ENCODE measurements around the gene UBL3.
A peak's percentile ranks its signal among the peaks of the same experiment; 100 is the strongest.

The UBL3 gene

GRCh38 chr13:29852472-29853054 is 2.1 kb upstream of the UBL3 start:
- no peaks in the 10 kb centered on the region for H3K27me3 ChIP-seq
- H3K9me3 ChIP-seq: no peaks in the 10 kb centered on the region
- H3K36me3 ChIP-seq: no peaks in the 10 kb centered on the region
- TF ChIP-seq CTCF (IDR thresholded peaks at IDR 0.05): no peak
- peaks cover 37% of the 10 kb centered on the region in 2 experiments for H3K4me1 ChIP-seq (ENCODE audit: control insufficient read depth in 1 of 2, insufficient read depth in 1 of 2, low read depth in 1 of 2, low read length in 1 of 2)
- no peak overlapping the region for H3K27ac ChIP-seq
- no peak overlapping the region for H3K4me3 ChIP-seq (ENCODE audit: low read depth in 1 of 2, low read length in 1 of 2)

- peaks cover 41 to 47% of the 10 kb centered on the region in 2 experiments for H3K4me1 ChIP-seq (ENCODE audit: control insufficient read depth in 1 of 2, insufficient read depth in 1 of 2, low read depth in 1 of 2, low read length in 1 of 2)
- peak overlapping the region; percentile 96 for H3K27ac ChIP-seq
- H3K9me3 ChIP-seq: no peaks in the 10 kb centered on the region
- no peaks in the 10 kb centered on the region for H3K36me3 ChIP-seq
- H3K27me3 ChIP-seq: no peaks in the 10 kb centered on the region
- peak overlapping the region; percentile 74 to 93 for H3K4me3 ChIP-seq (ENCODE audit: low read depth in 1 of 2, low read length in 1 of 2)
- TF ChIP-seq CTCF (IDR thresholded peaks at IDR 0.05): no peak
Observed at GRCh38 chr13:29849731-29850212, 645 bp downstream of the UBL3 start.

GRCh38 chr13:29849071-29849631 is 1.3 kb downstream of the UBL3 start:
- TF ChIP-seq CTCF (IDR thresholded peaks at IDR 0.05): no peak
- no peaks in the 10 kb centered on the region for H3K9me3 ChIP-seq
- H3K4me1 ChIP-seq (ENCODE audit: control insufficient read depth in 1 of 2, insufficient read depth in 1 of 2, low read depth in 1 of 2, low read length in 1 of 2): peaks cover 37 to 48% of the 10 kb centered on the region in 2 experiments
- H3K27ac ChIP-seq: peak overlapping the region; percentile 96
- H3K4me3 ChIP-seq (ENCODE audit: low read depth in 1 of 2, low read length in 1 of 2): peak overlapping the region; percentile 74 to 93
- no peaks in the 10 kb centered on the region for H3K36me3 ChIP-seq
- no peaks in the 10 kb centered on the region for H3K27me3 ChIP-seq

GRCh38 chr13:29847501-29847983 is 2.9 kb downstream of the UBL3 start:
- H3K27ac ChIP-seq: peak overlapping the region; percentile 64
- H3K36me3 ChIP-seq: no peaks in the 10 kb centered on the region
- H3K9me3 ChIP-seq: no peaks in the 10 kb centered on the region
- TF ChIP-seq CTCF (IDR thresholded peaks at IDR 0.05): no peak
- peaks cover 37 to 52% of the 10 kb centered on the region in 2 experiments for H3K4me1 ChIP-seq (ENCODE audit: control insufficient read depth in 1 of 2, insufficient read depth in 1 of 2, low read depth in 1 of 2, low read length in 1 of 2)
- no peaks in the 10 kb centered on the region for H3K27me3 ChIP-seq
- H3K4me3 ChIP-seq (ENCODE audit: low read depth in 1 of 2, low read length in 1 of 2): peak overlapping the region; percentile 53 to 93

- peaks cover 37 to 52% of the 10 kb centered on the region in 2 experiments for H3K4me1 ChIP-seq (ENCODE audit: control insufficient read depth in 1 of 2, insufficient read depth in 1 of 2, low read depth in 1 of 2, low read length in 1 of 2)
- no peaks in the 10 kb centered on the region for H3K36me3 ChIP-seq
Observed at GRCh38 chr13:29846475-29847256, 3.8 kb downstream of the UBL3 start.

More at GRCh38 chr13:29846475-29847256, 3.8 kb downstream of the UBL3 start:
- Histone ChIP-seq H3K27ac (no peak overlapping the region), H3K9me3 (no peaks in the 10 kb centered on the region), H3K4me3 (ENCODE audit: low read depth in 1 of 2, low read length in 1 of 2) (peak overlapping the region; percentile 53 to 93), H3K27me3 (no peaks in the 10 kb centered on the region)
- TF ChIP-seq CTCF (IDR thresholded peaks at IDR 0.05): no peak

Data from neutrophil (primary cell).